22Rv1 (cell line): Measurements from ENCODE around the gene TTLL10.

Experiments
- H3K27ac ChIP-seq: fragments of 450-650 bp; 2 replicates; pipeline ENCODE4 v1.5.1; 2017
- CTCF ChIP-seq: fragments of 450-650 bp; IDR thresholded peaks from 2 replicates; pipeline ENCODE4 v1.5.1; 2017; ENCODE audit warnings: mild to moderate bottlenecking
- ZFX ChIP-seq: fragments of 450-650 bp; IDR thresholded peaks from 2 replicates; pipeline ENCODE4 v1.6.1; 2017; ENCODE audit warnings: antibody characterized with exemption, borderline replicate concordance

TTLL10 gene

GRCh38 chr1:1161683-1162079 is 12.0 kb upstream of the TTLL10 start:
- TF ChIP-seq CTCF (no peak), ZFX (no peak)
- no peak overlapping the region for H3K27ac ChIP-seq

- TF ChIP-seq CTCF (no peak), ZFX (no peak)
- H3K27ac ChIP-seq, result no peak overlapping the region
These were observed 10.8 kb upstream of the TTLL10 start for GRCh38 chr1:1162597-1163537.

GRCh38 chr1:1163538-1164070 is 10.1 kb upstream of the TTLL10 start:
- TF ChIP-seq CTCF (no peak), ZFX (no peak)

GRCh38 chr1:1164361-1164700 is 9.3 kb upstream of the TTLL10 start:
- H3K27ac ChIP-seq, result no peak overlapping the region
- TF ChIP-seq ZFX (no peak), CTCF (no peak)

More at GRCh38 chr1:1163538-1164070, 10.1 kb upstream of the TTLL10 start:
- H3K27ac ChIP-seq, result no peak overlapping the region

GRCh38 chr1:1164701-1165451 is 8.8 kb upstream of the TTLL10 start:
- TF ChIP-seq CTCF (no peak), ZFX (no peak)
- no peak overlapping the region for H3K27ac ChIP-seq

- TF ChIP-seq ZFX (no peak), CTCF (no peak)
- H3K27ac ChIP-seq, result no peak overlapping the region
These were observed 8.2 kb upstream of the TTLL10 start for GRCh38 chr1:1165485-1165884.
